Retinal pigment epithelial cell (primary cell): ENCODE measurements around the gene GREM2.
A peak's percentile ranks its signal among the peaks of the same experiment; 100 is the strongest.

Experiments used
- DNase-seq: peaks from one replicate; pipeline ENCODE4 v3.0.0-alpha.2; 2010; ENCODE audit warnings: low read depth
- H3K4me3 ChIP-seq: 2 replicates; pipeline ENCODE4 v1.5.1; 2011; ENCODE audit warnings: mild to moderate bottlenecking, low read length, control low read depth, moderate library complexity
- CTCF ChIP-seq: conservative IDR thresholded peaks from 2 replicates; pipeline ENCODE4 v1.5.1; 2011; ENCODE audit warnings: low read depth, low read length, control low read depth, inconsistent platforms

GREM2 gene

GRCh38 chr1:240611619-240612480 lies at the start of gene GREM2:
Gene GREM2, minus strand, starts transcription at chr1:240612155. Its CDS starts 118,680 bp downstream, at chr1:240493475.
- peak; percentile 29 for DNase-seq
- peak within 1 kb of the TSS; percentile 74 for H3K4me3 ChIP-seq
- TF ChIP-seq CTCF: no peak

- DNase-seq: no peak
- TF ChIP-seq CTCF: no peak
- H3K4me3 ChIP-seq: no peak overlapping the region
Observed at GRCh38 chr1:240658312-240658960, 46.5 kb upstream of the GREM2 start.

GRCh38 chr1:240656531-240656930 lies 44.6 kb upstream of the GREM2 start:
- DNase-seq: no peak
- no peak for TF ChIP-seq CTCF

GRCh38 chr1:240652961-240653409 lies 41.0 kb upstream of the GREM2 start:
- TF ChIP-seq CTCF: no peak
- no peak overlapping the region for H3K4me3 ChIP-seq

More at GRCh38 chr1:240656531-240656930, 44.6 kb upstream of the GREM2 start:
- H3K4me3 ChIP-seq: no peak overlapping the region

GRCh38 chr1:240652549-240652948 lies 40.6 kb upstream of the GREM2 start:
- no peak for TF ChIP-seq CTCF
- no peak overlapping the region for H3K4me3 ChIP-seq
- no peak for DNase-seq

More at GRCh38 chr1:240652961-240653409, 41.0 kb upstream of the GREM2 start:
- DNase-seq: no peak

GRCh38 chr1:240650877-240651276 lies 38.9 kb upstream of the GREM2 start:
- no peak for DNase-seq
- no peak for TF ChIP-seq CTCF

More at GRCh38 chr1:240650877-240651276, 38.9 kb upstream of the GREM2 start:
- H3K4me3 ChIP-seq: no peak overlapping the region
